HepG2 (cell line): ENCODE data around the gene SGF29. TPM values are rescaled to one million over a fixed set of nuclear protein-coding genes. Genes with fewer than 3 reads are reported as not detected.
"Not testable (repeated sequence)": the region's sequence is repeated elsewhere in the genome, so short reads cannot be mapped to it uniquely, and the experiment has no call there.

Experiments used
- ATAC-seq: fragments of 200-7000 bp; cut with Tn5 transposase; 3 replicates; pipeline ENCODE4 v1.9.1; 2020; ENCODE audit warnings: mild to moderate bottlenecking, moderate library complexity
- BruUV-seq: library from RNA; stranded (reverse); fragments of 400-500 nt; replicated peaks from 2 replicates; lab custom pipeline; 2021; lab: Mats Ljungman, UMichigan
- CTCF ChIA-PET: fragments of 300-600 bp; formaldehyde crosslinking; extraction: SDS; loops from one replicate; lab custom pipeline; 2021; ENCODE audit warnings: low total read pairs, inconsistent platforms, low intra/inter-chr PET ratio; lab: Yijun Ruan, JAX
- POLR2A ChIA-PET: fragments of 350-600 bp; sonication (Branson Sonifier 250); formaldehyde crosslinking; loops from one replicate; lab custom pipeline; 2020; ENCODE audit warnings: antibody characterized with exemption, inconsistent platforms; lab: Yijun Ruan, JAX
- DNase-seq: peaks from one replicate; pipeline ENCODE4 v3.0.0-alpha.2; 2015; ENCODE audit warnings: low spot score
- FAIRE-seq: peaks from 3 replicates; lab custom pipeline; 2011; peaks lifted over from hg19 to GRCh38; lab: Jason Lieb, UNC
- H2AFZ ChIP-seq: one replicate; pipeline ENCODE4 v1.6.1; 2011; ENCODE audit warnings: low read length, inconsistent platforms
- H3K27ac ChIP-seq: fragments of 300-600 bp; 3 replicates; pipeline ENCODE4 v1.8.0; 2011; ENCODE audit warnings: mixed run types, mild to moderate bottlenecking, mixed read lengths, low read length, inconsistent platforms; ENCODE audit not compliant: insufficient read depth; ENCODE audit errors: extremely low read length
- H3K27me3 ChIP-seq, 2 experiments: fragments of 200-600 bp in 1 of 2; 2 replicates in 1 of 2; 3 replicates in 1 of 2; pipeline versions ENCODE4 v1.6.0 to v1.8.0; 2011; ENCODE audit warnings: low read length in 2 of 2, mild to moderate bottlenecking in 2 of 2, moderate library complexity in 2 of 2, inconsistent platforms in 1 of 2; ENCODE audit not compliant: insufficient read depth in 2 of 2, control insufficient read depth in 1 of 2
- H3K36me3 ChIP-seq, 2 experiments: fragments of 200-600 bp in 1 of 2; replicated peaks in 1 of 2; 2 replicates in 1 of 2; 3 replicates in 1 of 2; pipeline versions ENCODE4 v1.5.1 to v1.8.0; 2011; ENCODE audit warnings: low read length in 2 of 2, inconsistent platforms in 1 of 2; ENCODE audit not compliant: insufficient read depth in 2 of 2, control insufficient read depth in 1 of 2
- H3K4me1 ChIP-seq: 2 replicates; pipeline ENCODE4 v1.5.1; 2012; ENCODE audit warnings: low read length, inconsistent platforms; ENCODE audit not compliant: insufficient read depth
- H3K4me2 ChIP-seq: 2 replicates; pipeline ENCODE4 v1.6.0; 2011; ENCODE audit warnings: low read depth, low read length, inconsistent platforms
- H3K4me3 ChIP-seq, 3 experiments: fragments of 200-600 bp in 1 of 3; sonication (generic), shearing (Covaris generic) in 1 of 3; replicated peaks in 1 of 3; 2 replicates each; pipeline ENCODE4 v1.5.1; 2011 to 2016; ENCODE audit warnings: low read length in 3 of 3, inconsistent platforms in 2 of 3, low read depth in 2 of 3, mild to moderate bottlenecking in 2 of 3, control low read depth in 1 of 3, mixed read lengths in 1 of 3; ENCODE audit not compliant: insufficient read depth in 1 of 3
- H3K79me2 ChIP-seq: one replicate; pipeline ENCODE4 v1.6.1; 2011; ENCODE audit warnings: low read length, inconsistent platforms; ENCODE audit not compliant: insufficient read depth
- H3K9ac ChIP-seq: 2 replicates; pipeline ENCODE4 v1.6.0; 2011; ENCODE audit warnings: mild to moderate bottlenecking, low read depth, low read length, inconsistent platforms; ENCODE audit not compliant: insufficient read depth
- H3K9me3 ChIP-seq: 2 replicates; pipeline ENCODE4 v1.5.1; 2012; ENCODE audit warnings: mild to moderate bottlenecking, low read length
- H4K20me1 ChIP-seq: 2 replicates; pipeline ENCODE4 v1.6.0; 2011; ENCODE audit warnings: inconsistent platforms, mild to moderate bottlenecking, low read length, moderate library complexity; ENCODE audit not compliant: insufficient read depth
- ZNF431 ChIP-seq: sonication (generic); formaldehyde crosslinking; IDR thresholded peaks from 2 replicates; pipeline ENCODE4 v1.9.0; 2022; ENCODE audit warnings: missing genetic modification reagents, low read depth, mild to moderate bottlenecking, borderline replicate concordance
- WGBS: methylation state at CpG from one replicate; pipeline ENCODE4 v1.1.6; 2017; ENCODE audit warnings: low lambda C conversion rate; 5-methylcytosine and 5-hydroxymethylcytosine counted together
- in situ Hi-C: cut with HindIII; loops from 2 replicates; pipeline ENCODE4 v1.10.0; 2017; ENCODE audit warnings: low pct_unique_long_range_greater_than_20kb; ENCODE audit not compliant: extremely low pct_ligation_motif_present
- intact Hi-C: fragments of 100-400 bp; cut with micrococcal nuclease; formaldehyde crosslinking; loops from one replicate; pipeline ENCODE4 v1.10.0; 2022; ENCODE audit not compliant: unreplicated experiment
- polyA plus RNA-seq, 8 experiments: library from polyadenylated mRNA; depleted of rRNA in 3 of 8; stranded (reverse) in 7 of 8; unstranded in 1 of 8; fragments of >200 nt; fragmentation: Illumina TruSeq in 4 of 8; extraction: Trizol in 4 of 8; gene quantifications; 2 replicates each; pipeline versions ENCODE4 v1.2.1 to v1.2.3, GENCODE V29; 2011 to 2016; ENCODE audit warnings: low read depth in 4 of 8, missing spikeins in 1 of 8, mixed read lengths in 1 of 8; ENCODE audit not compliant: insufficient read depth in 1 of 8
- total RNA-seq, 5 experiments: library from RNA; depleted of rRNA; stranded (reverse); fragments of >200 nt; fragmentation: Illumina TruSeq; extraction: Trizol; gene quantifications; 2 replicates each; pipeline ENCODE4 v1.2.3, GENCODE V29; 2016; ENCODE audit warnings: low read depth in 1 of 5

Gene SGF29
- total and polyA plus RNA-seq, 2 of the 13 experiments (the other 11 are each of a cell fraction or from before 2014, with no cell fraction given) = 5.0 to 29.4 TPM

GRCh38 chr16:28630905-28631304 lies 77.2 kb downstream of the SGF29 start:
- CTCF ChIA-PET, POLR2A ChIA-PET: not testable (repeated sequence)

GRCh38 chr16:28636093-28636823 lies 82.5 kb downstream of the SGF29 start:
- POLR2A ChIA-PET, H3K79me2 ChIP-seq, H3K36me3 ChIP-seq, H3K4me3 ChIP-seq, H3K4me1 ChIP-seq, H3K9me3 ChIP-seq, BruUV-seq, H3K9ac ChIP-seq, H3K4me2 ChIP-seq, CTCF ChIA-PET, H3K27ac ChIP-seq, H4K20me1 ChIP-seq, H3K27me3 ChIP-seq, ATAC-seq, in situ Hi-C loops, DNase-seq, intact Hi-C loops, H2AFZ ChIP-seq: not testable (repeated sequence)
- whole genome bisulfite sequencing = 1% methylated on average over 5 of the region's 5 CpGs
- peak; percentile 36 for FAIRE-seq

More at GRCh38 chr16:28630905-28631304, 77.2 kb downstream of the SGF29 start:
- BruUV-seq, FAIRE-seq, H3K9me3 ChIP-seq, intact Hi-C loops, H3K4me3 ChIP-seq, H3K9ac ChIP-seq, H3K36me3 ChIP-seq, H3K27ac ChIP-seq, ATAC-seq, H4K20me1 ChIP-seq, in situ Hi-C loops, DNase-seq, H2AFZ ChIP-seq, H3K79me2 ChIP-seq, H3K27me3 ChIP-seq, H3K4me2 ChIP-seq, H3K4me1 ChIP-seq: not testable (repeated sequence)
- TF ChIP-seq ZNF431 (CRISPR knock-in tag) = peak; percentile 92; the same call in 1 of the 2 replicates
- WGBS = 25% methylated on average over 5 of the region's 5 CpGs

GRCh38 chr16:28637765-28638164 lies 84.0 kb downstream of the SGF29 start, which contains the start of gene NPIPB8:
Gene NPIPB8 (plus strand): TSS chr16:28638065. CDS start chr16:28638361, 296 bp downstream.
- H3K4me1 ChIP-seq, in situ Hi-C loops, POLR2A ChIA-PET, CTCF ChIA-PET, H3K27me3 ChIP-seq, H3K27ac ChIP-seq, intact Hi-C loops, ATAC-seq, H4K20me1 ChIP-seq, H3K9ac ChIP-seq, BruUV-seq, DNase-seq, H3K79me2 ChIP-seq, H3K4me3 ChIP-seq, H3K4me2 ChIP-seq, H3K9me3 ChIP-seq, FAIRE-seq, H2AFZ ChIP-seq, H3K36me3 ChIP-seq: not testable (repeated sequence)
- no CpG with 5 or more reads among the region's 1 CpG for WGBS

- CTCF ChIA-PET = not testable (repeated sequence)
These were observed 84.6 kb downstream of the SGF29 start for GRCh38 chr16:28638359-28638758.

More at GRCh38 chr16:28638359-28638758, 84.6 kb downstream of the SGF29 start:
- H3K27ac ChIP-seq, H3K4me3 ChIP-seq, in situ Hi-C loops, H3K4me1 ChIP-seq, H2AFZ ChIP-seq, intact Hi-C loops, H4K20me1 ChIP-seq, POLR2A ChIA-PET, H3K9me3 ChIP-seq, FAIRE-seq, BruUV-seq, H3K36me3 ChIP-seq, H3K27me3 ChIP-seq, H3K9ac ChIP-seq, H3K4me2 ChIP-seq, H3K79me2 ChIP-seq, DNase-seq, ATAC-seq: not testable (repeated sequence)
- 38% methylated on average over 5 of the region's 5 CpGs for WGBS
